MM.1S (cell line): ENCODE results near the gene PALD1.

Experiments
- DNase-seq: peaks from one replicate; pipeline ENCODE4 v3.0.0-alpha.2; 2015
- H2AFZ ChIP-seq: fragments of 300-600 bp; sonication (generic); 2 replicates; pipeline ENCODE4 v1.6.0; 2016; ENCODE audit warnings: antibody characterized with exemption, low read length
- H3F3A ChIP-seq: fragments of 300-600 bp; sonication (generic); 2 replicates; pipeline ENCODE4 v1.6.1; 2016; ENCODE audit warnings: mild to moderate bottlenecking, antibody characterized with exemption, low read length, moderate library complexity, mixed read lengths; ENCODE audit not compliant: insufficient read depth
- H3K27ac ChIP-seq: fragments of 300-600 bp; sonication (generic); 2 replicates; pipeline ENCODE4 v1.5.1; 2016; ENCODE audit warnings: mild to moderate bottlenecking, low read length
- H3K27me3 ChIP-seq: fragments of 300-600 bp; sonication (generic); replicated peaks from 2 replicates; pipeline ENCODE4 v1.6.0; 2016; ENCODE audit warnings: low read length; ENCODE audit not compliant: insufficient read depth
- H3K36me3 ChIP-seq: fragments of 300-600 bp; sonication (generic); replicated peaks from 2 replicates; pipeline ENCODE4 v1.6.1; 2016; ENCODE audit warnings: mild to moderate bottlenecking, low read length, mixed read lengths; ENCODE audit not compliant: insufficient read depth
- H3K4me1 ChIP-seq: fragments of 300-600 bp; sonication (generic); 2 replicates; pipeline ENCODE4 v1.6.1; 2016; ENCODE audit warnings: low read length, mixed read lengths
- H3K4me2 ChIP-seq: fragments of 300-600 bp; sonication (generic); 2 replicates; pipeline ENCODE4 v1.6.0; 2016; ENCODE audit warnings: low read depth, low read length
- H3K4me3 ChIP-seq: fragments of 300-600 bp; sonication (generic); 2 replicates; pipeline ENCODE4 v1.5.1; 2016; ENCODE audit warnings: low read length, mixed read lengths
- H3K79me2 ChIP-seq: fragments of 300-600 bp; sonication (generic); 2 replicates; pipeline ENCODE4 v1.6.1; 2016; ENCODE audit warnings: mixed run types, low read length, mixed read lengths
- H3K9ac ChIP-seq: fragments of 300-600 bp; sonication (generic); 2 replicates; pipeline ENCODE4 v1.6.1; 2016; ENCODE audit warnings: low read length, mixed read lengths
- H3K9me2 ChIP-seq: fragments of 300-600 bp; sonication (generic); replicated peaks from 2 replicates; pipeline ENCODE4 v1.6.1; 2016; ENCODE audit warnings: mild to moderate bottlenecking, low read length, mixed read lengths; ENCODE audit not compliant: insufficient read depth
- H3K9me3 ChIP-seq: fragments of 300-600 bp; sonication (generic); replicated peaks from 2 replicates; pipeline ENCODE4 v1.6.1; 2016; ENCODE audit warnings: mild to moderate bottlenecking, low read length, mixed read lengths; ENCODE audit not compliant: insufficient read depth
- H4K20me1 ChIP-seq: fragments of 300-600 bp; sonication (generic); 2 replicates; pipeline ENCODE4 v1.6.1; 2016; ENCODE audit warnings: mild to moderate bottlenecking, low read length, moderate library complexity, mixed read lengths; ENCODE audit not compliant: insufficient read depth
- CTCF ChIP-seq: fragments of 300-600 bp; sonication (generic); IDR thresholded peaks from 2 replicates; pipeline ENCODE4 v1.5.1; 2016; ENCODE audit warnings: antibody characterized with exemption, low read length, mixed read lengths
- EZH2 ChIP-seq: fragments of 300-600 bp; sonication (generic); optimal IDR thresholded peaks from 2 replicates; pipeline ENCODE3; 2017; ENCODE audit warnings: low read depth, mild to moderate bottlenecking, antibody characterized with exemption, low read length, mixed read lengths
- EZH2phosphoT487 ChIP-seq: fragments of 300-600 bp; sonication (generic); IDR thresholded peaks from 2 replicates; pipeline ENCODE4 v1.6.1; 2018; ENCODE audit warnings: antibody characterized with exemption, low read length

The PALD1 gene

DNA sequence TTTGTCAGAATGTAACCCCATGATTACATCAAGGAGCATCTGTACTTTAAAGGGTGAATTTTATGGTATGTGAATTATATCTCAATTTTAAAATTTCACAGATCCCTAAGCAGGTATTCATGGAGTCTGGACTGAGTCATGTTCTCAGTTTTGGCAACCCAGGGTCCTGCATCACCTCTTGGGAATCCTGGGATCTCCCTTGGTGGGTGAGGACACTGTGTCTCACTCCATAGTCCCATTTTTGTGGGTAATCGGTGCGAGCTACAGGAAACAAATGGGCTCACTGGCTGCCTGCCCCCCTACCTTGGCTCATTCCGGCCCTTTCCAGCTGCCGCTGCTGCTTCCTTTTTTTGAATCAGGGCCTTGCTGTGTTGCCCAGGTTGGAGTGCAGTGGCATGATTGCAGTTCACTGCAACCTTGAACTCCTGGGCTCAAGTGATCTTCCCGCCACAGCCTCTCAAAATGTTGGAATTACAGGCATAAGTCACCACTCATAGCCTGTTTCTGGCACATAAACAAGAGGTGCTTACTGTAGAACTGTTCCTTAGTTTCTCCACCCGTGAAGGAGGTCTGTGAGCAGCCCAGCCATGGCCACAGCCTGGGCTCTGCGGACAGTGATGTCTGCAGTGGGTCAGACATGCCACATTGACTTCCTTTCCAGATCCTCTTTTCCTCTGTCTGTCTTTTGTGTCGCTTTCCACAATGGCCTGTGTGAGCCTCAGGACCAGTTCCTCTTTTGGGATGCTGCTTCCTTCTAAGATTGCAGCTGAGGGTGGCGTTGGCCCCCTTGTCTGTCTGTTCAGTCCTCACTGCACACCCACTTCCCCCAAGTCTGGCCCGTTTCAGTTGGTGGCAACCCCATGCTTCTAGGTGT lies 14.5 kb downstream of the PALD1 start:
- Histone ChIP-seq H3K4me1 (peaks cover 87% of the 10 kb centered on the region), H3K79me2 (peaks cover 93% of the 10 kb centered on the region), H3F3A (peaks cover 44% of the 10 kb centered on the region), H3K4me2 (peak overlapping the region; percentile 98), H3K27me3 (no peaks in the 10 kb centered on the region), H2AFZ (no peak overlapping the region), H3K9me2 (no peaks in the 10 kb centered on the region), H3K4me3 (peak overlapping the region; percentile 44), H3K27ac (peak overlapping the region; percentile 98), H4K20me1 (no peaks in the 10 kb centered on the region), H3K9me3 (no peaks in the 10 kb centered on the region), H3K36me3 (no peaks in the 10 kb centered on the region), H3K9ac (peak overlapping the region; percentile 74)
- TF ChIP-seq EZH2phosphoT487 (no peak), EZH2 (no peak), CTCF (no peak)
- DNase-seq: no peak

GRCh38 chr10:70493660-70494234 lies 15.2 kb downstream of the PALD1 start:
- peaks cover 89% of the 10 kb centered on the region for H3K4me1 ChIP-seq
- H3K9me2 ChIP-seq: no peaks in the 10 kb centered on the region
- no peaks in the 10 kb centered on the region for H3K27me3 ChIP-seq
- peaks cover 51% of the 10 kb centered on the region for H3F3A ChIP-seq
- peak overlapping the region; percentile 98 for H3K27ac ChIP-seq
- H3K4me2 ChIP-seq: peak overlapping the region; percentile 98
- TF ChIP-seq CTCF (no peak), EZH2 (no peak), EZH2phosphoT487 (no peak)
- peak overlapping the region; percentile 54 for H3K4me3 ChIP-seq
- H3K36me3 ChIP-seq: no peaks in the 10 kb centered on the region
- DNase-seq: peak; percentile 96
- H3K9me3 ChIP-seq: no peaks in the 10 kb centered on the region
- peaks cover 93% of the 10 kb centered on the region for H3K79me2 ChIP-seq
- H2AFZ ChIP-seq: no peak overlapping the region
- H4K20me1 ChIP-seq: no peaks in the 10 kb centered on the region
- peak overlapping the region; percentile 74 for H3K9ac ChIP-seq

GRCh38 chr10:70494536-70494935 lies 16.0 kb downstream of the PALD1 start:
- Histone ChIP-seq H3K79me2 (peaks cover 91% of the 10 kb centered on the region), H4K20me1 (no peaks in the 10 kb centered on the region), H3K9ac (peak overlapping the region; percentile 74), H2AFZ (no peak overlapping the region), H3K4me3 (peak overlapping the region; percentile 54), H3F3A (peaks cover 57% of the 10 kb centered on the region), H3K4me2 (peak overlapping the region; percentile 98), H3K4me1 (peaks cover 89% of the 10 kb centered on the region), H3K36me3 (no peaks in the 10 kb centered on the region), H3K27ac (peak overlapping the region; percentile 98), H3K9me3 (no peaks in the 10 kb centered on the region), H3K27me3 (no peaks in the 10 kb centered on the region), H3K9me2 (no peaks in the 10 kb centered on the region)
- TF ChIP-seq EZH2: no peak
- TF ChIP-seq EZH2phosphoT487: no peak
- no peak for TF ChIP-seq CTCF
- peak; percentile 48 for DNase-seq
